GM21619 (cell line): ENCODE data around the gene RPL41.
"Not testable (repeated sequence)": the region's sequence is repeated elsewhere in the genome, so short reads cannot be mapped to it uniquely, and the experiment has no call there.

ENCODE experiments used
- ATAC-seq: cut with Tn5 transposase; IDR thresholded peaks from one replicate; pipeline ENCODE4 v1.9.1; 2021; ENCODE audit not compliant: unreplicated experiment

Gene RPL41

DNA sequence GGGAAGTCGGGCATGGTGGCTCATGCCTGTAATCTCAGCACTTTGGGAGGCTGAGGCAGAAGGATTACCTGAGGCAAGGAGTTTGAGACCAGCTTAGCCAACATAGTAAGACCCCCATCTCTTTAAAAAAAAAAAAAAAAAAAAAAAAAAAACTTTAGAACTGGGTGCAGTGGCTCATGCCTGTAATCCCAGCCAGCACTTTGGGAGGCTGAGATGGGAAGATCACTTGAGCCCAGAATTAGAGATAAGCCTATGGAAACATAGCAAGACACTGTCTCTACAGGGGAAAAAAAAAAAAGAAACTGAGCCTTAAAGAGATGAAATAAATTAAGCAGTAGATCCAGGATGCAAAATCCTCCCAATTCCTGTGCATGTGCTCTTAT lies 13.8 kb upstream of the RPL41 start:
- ATAC-seq = no peak

DNA sequence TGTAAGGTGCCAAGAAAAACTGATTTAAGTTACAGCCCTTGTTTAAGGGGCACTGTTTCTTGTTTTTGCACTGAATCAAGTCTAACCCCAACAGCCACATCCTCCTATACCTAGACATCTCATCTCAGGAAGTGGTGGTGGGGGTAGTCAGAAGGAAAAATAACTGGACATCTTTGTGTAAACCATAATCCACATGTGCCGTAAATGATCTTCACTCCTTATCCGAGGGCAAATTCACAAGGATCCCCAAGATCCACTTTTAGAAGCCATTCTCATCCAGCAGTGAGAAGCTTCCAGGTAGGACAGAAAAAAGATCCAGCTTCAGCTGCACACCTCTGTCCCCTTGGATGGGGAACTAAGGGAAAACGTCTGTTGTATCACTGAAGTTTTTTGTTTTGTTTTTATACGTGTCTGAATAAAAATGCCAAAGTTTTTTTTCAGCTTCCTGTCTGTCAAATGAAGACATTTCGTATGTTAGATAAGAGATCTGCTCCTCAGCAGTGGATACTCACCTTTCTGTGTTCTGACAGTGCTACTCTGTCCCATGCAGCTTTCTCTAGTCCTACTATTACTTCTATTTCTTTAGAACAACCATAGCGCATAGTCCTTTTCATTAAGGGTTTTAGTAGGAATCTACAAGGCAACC lies 13.2 kb upstream of the RPL41 start:
- ATAC-seq = no peak

- ATAC-seq = peak; percentile 3
These were observed 12.7 kb upstream of the RPL41 start for GRCh38 chr12:56103823-56104108.

DNA sequence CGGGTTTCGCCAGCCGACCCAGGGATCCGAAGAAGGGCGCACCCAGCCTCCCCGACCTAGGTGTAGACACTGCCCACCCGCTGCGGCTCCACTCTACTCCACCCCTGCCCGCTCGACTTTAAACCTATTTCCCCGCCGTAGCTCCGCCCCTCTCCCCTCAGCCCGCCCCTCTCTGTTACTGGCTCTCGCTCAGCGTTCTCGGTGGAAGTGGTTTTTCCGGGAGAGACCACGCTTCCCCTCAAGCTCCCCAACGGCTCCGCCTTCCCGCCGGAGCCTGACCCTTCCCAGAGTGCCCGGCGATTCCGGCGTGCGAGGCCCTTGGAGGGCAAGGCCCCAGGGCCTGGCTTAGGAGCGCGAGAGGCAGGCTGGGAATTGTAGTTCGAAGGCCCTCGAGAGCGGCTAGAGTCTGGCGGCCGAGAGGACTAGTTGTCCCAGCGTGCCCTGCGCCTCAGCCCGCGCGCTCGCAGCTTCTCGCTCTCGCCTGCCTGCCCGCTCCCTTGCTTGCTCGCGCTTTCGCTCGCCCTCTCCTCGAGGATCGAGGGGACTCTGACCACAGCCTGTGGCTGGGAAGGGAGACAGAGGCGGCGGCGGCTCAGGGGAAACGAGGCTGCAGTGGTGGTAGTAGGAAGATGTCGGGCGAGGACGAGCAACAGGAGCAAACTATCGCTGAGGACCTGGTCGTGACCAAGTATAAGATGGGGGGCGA lies 12.2 kb upstream of the RPL41 start, which contains the start of gene PA2G4:
Gene PA2G4, plus strand, starts transcription at position 451 of the 706 bp plus-strand sequence. Its CDS starts 179 bp downstream, at position 630.
- peak; percentile 95 for ATAC-seq

DNA sequence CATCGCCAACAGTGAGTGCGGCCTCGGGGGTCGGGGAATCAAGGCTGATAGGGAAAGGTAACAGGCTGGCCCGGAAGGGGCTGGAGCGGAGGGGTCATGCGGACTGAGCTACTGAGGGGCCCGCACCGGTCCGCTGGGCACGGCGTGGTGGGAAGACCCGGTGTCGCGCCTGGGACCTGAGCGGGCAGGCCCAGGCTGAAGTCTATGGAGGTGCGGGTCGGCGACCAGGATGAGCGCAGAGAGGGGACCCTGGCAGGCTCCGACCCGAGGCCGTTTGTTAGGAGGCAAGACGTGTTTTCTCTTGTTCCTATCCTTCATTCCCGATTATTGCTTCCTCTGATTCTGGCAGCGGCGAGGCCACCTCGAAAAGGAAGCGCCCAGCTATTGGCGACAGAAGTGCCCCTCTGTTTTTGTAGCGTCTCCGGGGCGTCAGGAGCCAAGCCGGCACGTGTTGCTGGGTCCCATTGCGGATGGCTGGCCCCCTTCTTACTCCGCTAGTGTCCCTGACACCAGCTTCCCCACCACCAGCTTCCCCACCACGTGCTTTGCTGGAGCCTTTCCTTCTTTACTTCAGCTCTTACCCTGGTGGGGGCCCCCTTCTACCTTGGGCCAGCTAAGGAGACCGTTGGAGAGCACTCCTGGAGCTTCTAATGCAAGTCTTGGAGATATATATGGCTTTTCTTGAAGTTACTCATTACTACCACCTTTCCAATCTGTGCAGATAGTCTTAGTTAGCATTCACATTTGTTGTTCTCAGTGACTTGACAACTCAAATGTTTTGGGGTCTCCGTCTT lies 11.4 kb upstream of the RPL41 start:
- peak; percentile 19 for ATAC-seq

- ATAC-seq = no peak
These were observed 10.9 kb upstream of the RPL41 start for GRCh38 chr12:56105609-56105902.

DNA sequence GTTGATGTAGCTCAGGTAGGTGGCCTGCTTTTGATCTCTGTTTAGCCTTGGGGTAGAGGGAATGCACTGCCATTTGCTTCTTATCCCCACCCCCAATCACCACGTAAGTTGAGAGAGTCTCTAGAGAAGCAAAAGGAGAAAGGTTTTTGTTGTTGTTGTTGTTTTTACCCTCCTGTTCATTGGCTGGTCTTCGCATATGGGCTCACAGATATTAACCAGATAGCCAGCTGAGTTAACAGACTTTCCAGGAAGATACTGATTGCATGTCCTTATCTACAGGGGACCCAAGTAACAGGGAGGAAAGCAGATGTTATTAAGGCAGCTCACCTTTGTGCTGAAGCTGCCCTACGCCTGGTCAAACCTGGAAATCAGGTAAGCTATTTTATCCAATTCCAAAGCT lies 9.2 kb upstream of the RPL41 start:
- ATAC-seq = no peak

DNA sequence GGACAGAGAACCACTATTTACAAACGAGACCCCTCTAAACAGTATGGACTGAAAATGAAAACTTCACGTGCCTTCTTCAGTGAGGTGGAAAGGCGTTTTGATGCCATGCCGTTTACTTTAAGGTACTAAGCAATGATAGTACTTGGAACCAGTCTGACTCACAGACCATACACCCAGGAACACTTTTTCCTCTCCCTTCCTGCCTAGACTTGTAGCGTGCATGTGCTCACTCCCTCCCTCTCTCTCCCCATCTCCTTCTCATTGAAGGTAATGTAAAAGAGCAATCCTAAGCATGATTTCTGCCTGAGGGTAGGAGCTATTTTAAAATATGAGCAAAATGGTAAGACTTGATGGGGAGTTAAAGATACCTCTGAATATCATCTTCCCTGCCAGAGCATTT lies 5.9 kb upstream of the RPL41 start:
- no peak for ATAC-seq

DNA sequence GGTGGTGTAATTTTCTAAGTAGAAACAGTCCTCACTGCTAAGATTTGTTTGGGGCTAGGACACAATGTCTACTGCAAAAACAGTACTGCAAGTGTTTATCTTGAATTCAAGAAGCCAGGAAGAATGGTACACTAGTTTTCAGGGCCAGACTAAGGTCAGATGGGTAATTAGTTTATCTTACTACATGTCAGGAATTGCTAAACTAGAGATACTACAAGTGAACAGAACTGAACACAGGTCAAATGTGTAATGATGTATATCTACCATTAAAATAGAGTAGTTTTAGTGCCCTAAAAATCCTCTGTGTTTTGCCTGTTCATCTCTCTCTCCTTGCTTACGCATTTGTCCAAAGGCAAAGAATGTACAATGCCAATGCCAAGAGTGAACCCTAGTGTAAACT lies 2.3 kb upstream of the RPL41 start:
- ATAC-seq = no peak

DNA sequence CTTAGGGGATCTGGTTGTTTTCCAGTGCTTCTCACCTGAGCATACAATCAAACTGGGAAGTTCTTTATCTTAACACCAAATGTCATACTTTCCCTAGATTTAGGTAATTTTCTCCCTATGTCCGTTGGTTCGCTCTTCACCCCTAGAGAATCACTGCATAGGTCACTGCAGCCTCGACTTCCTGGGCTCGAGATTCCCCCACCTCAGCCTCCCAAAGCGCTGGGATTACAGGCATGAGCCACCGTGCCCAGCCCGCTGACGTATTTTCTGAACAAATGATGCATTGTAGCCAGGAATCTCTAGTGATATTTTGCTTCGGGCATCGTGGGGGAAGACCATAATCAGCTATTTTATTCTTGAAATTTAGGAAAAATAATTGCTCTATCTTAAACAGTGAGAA lies 1.1 kb upstream of the RPL41 start:
- no peak for ATAC-seq

GRCh38 chr12:56117082-56117706 lies 761 bp downstream of the RPL41 start:
- not testable (repeated sequence) for ATAC-seq

GRCh38 chr12:56117778-56118687 lies 1.6 kb downstream of the RPL41 start, which contains the start of gene ZC3H10:
ZC3H10 (plus strand) TSS chr12:56118266; CDS start chr12:56120563, 2,297 bp downstream.
- ATAC-seq = peak; percentile 76

GRCh38 chr12:56118688-56119357 lies 2.4 kb downstream of the RPL41 start:
- ATAC-seq = peak; percentile 4

GRCh38 chr12:56119361-56119796 lies 2.9 kb downstream of the RPL41 start:
- no peak for ATAC-seq

GRCh38 chr12:56120158-56120846 lies 3.9 kb downstream of the RPL41 start:
- ATAC-seq = no peak

DNA sequence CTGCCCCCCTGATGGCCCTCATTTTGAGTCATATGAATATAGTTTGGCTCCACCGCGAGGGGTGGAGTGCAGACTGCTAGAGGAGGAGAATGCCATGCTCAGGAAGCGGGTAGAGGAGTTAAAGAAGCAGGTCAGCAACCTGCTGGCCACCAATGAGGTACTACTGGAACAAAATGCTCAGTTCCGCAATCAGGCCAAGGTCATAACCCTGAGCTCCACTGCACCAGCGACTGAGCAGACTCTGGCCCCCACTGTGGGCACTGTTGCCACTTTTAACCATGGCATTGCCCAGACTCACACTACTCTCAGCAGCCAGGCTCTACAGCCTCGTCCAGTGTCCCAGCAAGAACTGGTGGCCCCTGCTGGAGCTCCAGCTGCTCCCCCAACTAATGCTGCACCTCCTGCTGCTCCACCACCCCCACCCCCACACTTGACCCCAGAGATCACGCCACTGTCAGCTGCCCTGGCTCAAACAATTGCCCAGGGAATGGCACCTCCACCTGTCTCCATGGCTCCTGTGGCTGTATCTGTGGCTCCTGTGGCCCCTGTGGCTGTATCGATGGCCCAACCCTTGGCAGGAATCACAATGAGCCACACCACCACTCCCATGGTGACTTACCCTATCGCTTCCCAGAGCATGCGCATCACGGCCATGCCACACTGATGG lies 4.9 kb downstream of the RPL41 start:
- ATAC-seq = no peak

DNA sequence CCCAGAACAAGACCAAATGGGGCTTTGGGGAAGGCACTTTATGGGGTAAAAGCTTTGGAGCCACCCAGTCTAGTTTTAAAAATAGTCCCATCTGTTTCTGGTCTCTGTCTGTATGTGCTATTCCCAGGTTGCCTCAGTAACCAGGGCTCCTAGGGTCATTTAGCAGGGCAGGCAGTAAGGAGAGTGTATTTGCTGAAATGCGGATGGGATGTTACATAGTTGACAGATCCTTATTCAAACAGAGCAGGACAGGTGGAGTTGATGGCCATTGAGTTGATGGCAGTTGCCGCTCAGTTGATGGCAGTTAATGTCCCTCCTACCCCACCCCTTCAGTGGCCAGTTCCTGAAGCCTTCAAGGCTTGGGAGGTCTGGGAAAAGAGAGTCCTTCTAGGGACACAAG lies 6.2 kb downstream of the RPL41 start:
- ATAC-seq = no peak

DNA sequence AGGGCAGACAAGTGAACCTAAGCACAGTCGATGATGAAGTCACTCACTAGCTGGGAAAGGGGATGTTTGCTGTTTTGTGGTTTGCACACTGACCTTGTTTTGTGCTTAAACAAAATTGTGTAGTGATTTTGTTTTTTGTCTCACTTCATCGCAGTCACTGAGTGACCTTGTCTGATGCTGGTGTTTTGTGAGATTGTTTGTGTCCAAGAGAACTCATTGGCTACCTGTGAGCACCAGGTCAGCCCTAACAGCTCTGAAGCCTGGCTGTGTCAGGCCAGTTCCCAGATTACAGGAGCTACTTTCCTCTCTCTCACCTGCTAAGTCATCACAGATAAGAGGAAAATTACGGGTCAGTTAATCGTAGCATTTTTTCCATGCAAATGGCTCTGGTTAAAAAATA lies 7.7 kb downstream of the RPL41 start:
- no peak for ATAC-seq

- no peak for ATAC-seq
These were observed 10.4 kb downstream of the RPL41 start for GRCh38 chr12:56126732-56127239.
